HEK293 (cell line): Measurements from ENCODE around the gene RARRES2.

Experiments
- CTCF ChIA-PET: fragments of 350-600 bp; formaldehyde crosslinking; extraction: SDS; loops from one replicate; lab custom pipeline; 2021; ENCODE audit warnings: antibody characterized with exemption; lab: Yijun Ruan, JAX
- POLR2A ChIA-PET: fragments of 300-600 bp; formaldehyde crosslinking; extraction: SDS; loops from one replicate; lab custom pipeline; 2020; ENCODE audit warnings: antibody characterized with exemption, inconsistent platforms; lab: Yijun Ruan, JAX
- H3K27ac ChIP-seq: fragments of 200-500 bp; sonication (Bioruptor generic); 2 replicates; pipeline ENCODE4 v1.5.1; 2014; ENCODE audit warnings: low read depth, low read length, control low read depth, inconsistent platforms; ENCODE audit errors: extremely low read depth
- H3K36me3 ChIP-seq, 2 experiments: fragments of 200-500 bp in 1 of 2; sonication (Bioruptor generic) in 1 of 2; 1 replicate in 1 of 2; 2 replicates in 1 of 2; pipeline ENCODE4 v1.5.1; 2014 to 2017; ENCODE audit warnings: inconsistent platforms in 2 of 2, low read length in 2 of 2; ENCODE audit not compliant: control insufficient read depth in 2 of 2, insufficient read depth in 1 of 2
- H3K4me1 ChIP-seq: fragments of 200-500 bp; sonication (Bioruptor generic); 2 replicates; pipeline ENCODE4 v1.5.1; 2014; ENCODE audit warnings: mild to moderate bottlenecking, low read length, inconsistent platforms; ENCODE audit not compliant: control insufficient read depth, insufficient read depth
- H3K4me3 ChIP-seq: 2 replicates; pipeline ENCODE4 v1.5.1; 2011; ENCODE audit warnings: low read depth, mild to moderate bottlenecking, control low read depth, low read length, moderate library complexity
- H3K9me3 ChIP-seq: fragments of 200-500 bp; sonication (Bioruptor generic); 2 replicates; pipeline ENCODE4 v1.5.1; 2014; ENCODE audit warnings: low read depth, low read length, inconsistent platforms; ENCODE audit not compliant: control insufficient read depth, insufficient read depth
- BCL11B ChIP-seq: fragments of 450-650 bp; formaldehyde crosslinking; IDR thresholded peaks from 2 replicates; pipeline ENCODE4 v1.5.1; 2016; ENCODE audit warnings: low read depth, missing biosample characterization, missing genetic modification characterization
- BCL6B ChIP-seq: fragments of 450-650 bp; formaldehyde crosslinking; IDR thresholded peaks from 2 replicates; pipeline ENCODE4 v1.5.1; 2017; ENCODE audit warnings: missing biosample characterization, missing genetic modification characterization
- GLI2 ChIP-seq: fragments of 450-650 bp; formaldehyde crosslinking; IDR thresholded peaks from 2 replicates; pipeline ENCODE4; 2017; ENCODE audit warnings: missing biosample characterization, missing genetic modification characterization, low read depth, borderline replicate concordance
- OSR2 ChIP-seq: fragments of 450-650 bp; formaldehyde crosslinking; IDR thresholded peaks from 2 replicates; pipeline ENCODE4 v1.5.1; 2016; ENCODE audit warnings: missing biosample characterization, missing genetic modification characterization
- RBAK ChIP-seq: fragments of 450-650 bp; formaldehyde crosslinking; IDR thresholded peaks from 2 replicates; pipeline ENCODE4 v1.5.1; 2016; ENCODE audit warnings: missing biosample characterization, missing genetic modification characterization
- TSHZ1 ChIP-seq: fragments of 450-650 bp; formaldehyde crosslinking; IDR thresholded peaks from 2 replicates; pipeline ENCODE4 v1.5.1; 2016; ENCODE audit warnings: missing biosample characterization, missing genetic modification characterization, borderline replicate concordance
- YY2 ChIP-seq: fragments of 450-650 bp; formaldehyde crosslinking; IDR thresholded peaks from 2 replicates; pipeline ENCODE4 v1.5.1; 2016; ENCODE audit warnings: missing biosample characterization, missing genetic modification characterization
- ZBTB7A ChIP-seq: fragments of 450-650 bp; formaldehyde crosslinking; IDR thresholded peaks from 2 replicates; pipeline ENCODE4 v1.5.1; 2016; ENCODE audit warnings: low read depth, missing biosample characterization, missing genetic modification characterization
- ZFP69B ChIP-seq: fragments of 450-650 bp; formaldehyde crosslinking; IDR thresholded peaks from 2 replicates; pipeline ENCODE4 v1.5.1; 2016; ENCODE audit warnings: missing biosample characterization, missing genetic modification characterization
- ZNF121 ChIP-seq: fragments of 450-650 bp; formaldehyde crosslinking; IDR thresholded peaks from 2 replicates; pipeline ENCODE4 v1.5.1; 2016; ENCODE audit warnings: missing biosample characterization, missing genetic modification characterization
- ZNF23 ChIP-seq: fragments of 450-650 bp; formaldehyde crosslinking; IDR thresholded peaks from 2 replicates; pipeline ENCODE4 v1.5.1; 2016; ENCODE audit warnings: missing biosample characterization, missing genetic modification characterization, borderline replicate concordance
- ZNF248 ChIP-seq: fragments of 450-650 bp; formaldehyde crosslinking; IDR thresholded peaks from 2 replicates; pipeline ENCODE4 v1.5.1; 2017; ENCODE audit warnings: missing biosample characterization, missing genetic modification characterization
- ZNF341 ChIP-seq: fragments of 450-650 bp; formaldehyde crosslinking; IDR thresholded peaks from 2 replicates; pipeline ENCODE4; 2016; ENCODE audit warnings: low read depth, missing biosample characterization, missing genetic modification characterization
- ZNF473 ChIP-seq: fragments of 450-650 bp; formaldehyde crosslinking; IDR thresholded peaks from 2 replicates; pipeline ENCODE4 v1.5.1; 2017; ENCODE audit warnings: missing biosample characterization, missing genetic modification characterization
- ZNF530 ChIP-seq: fragments of 450-650 bp; formaldehyde crosslinking; IDR thresholded peaks from 2 replicates; pipeline ENCODE4 v1.5.1; 2016; ENCODE audit warnings: low read depth, missing biosample characterization, missing genetic modification characterization
- ZNF560 ChIP-seq: fragments of 450-650 bp; formaldehyde crosslinking; IDR thresholded peaks from 2 replicates; pipeline ENCODE4 v1.5.1; 2017; ENCODE audit warnings: missing biosample characterization, missing genetic modification characterization, borderline replicate concordance
- ZNF571 ChIP-seq: fragments of 450-650 bp; formaldehyde crosslinking; IDR thresholded peaks from 2 replicates; pipeline ENCODE4 v1.5.0; 2017; ENCODE audit warnings: missing biosample characterization, missing genetic modification characterization
- ZNF596 ChIP-seq: fragments of 450-650 bp; IDR thresholded peaks from 2 replicates; pipeline ENCODE4 v1.5.0; 2018; ENCODE audit warnings: missing biosample characterization, mild to moderate bottlenecking, missing genetic modification characterization, moderate library complexity
- ZNF610 ChIP-seq: fragments of 450-650 bp; formaldehyde crosslinking; IDR thresholded peaks from 2 replicates; pipeline ENCODE4 v1.5.1; 2016; ENCODE audit warnings: missing biosample characterization, missing genetic modification characterization, borderline replicate concordance
- ZNF624 ChIP-seq: fragments of 450-650 bp; formaldehyde crosslinking; IDR thresholded peaks from 2 replicates; pipeline ENCODE4 v1.5.1; 2017; ENCODE audit warnings: missing biosample characterization, missing genetic modification characterization
- ZNF704 ChIP-seq: fragments of 450-650 bp; formaldehyde crosslinking; IDR thresholded peaks from 2 replicates; pipeline ENCODE4 v1.5.1; 2016; ENCODE audit warnings: missing biosample characterization, missing genetic modification characterization
- ZNF837 ChIP-seq: fragments of 450-650 bp; formaldehyde crosslinking; IDR thresholded peaks from 2 replicates; pipeline ENCODE4 v1.5.1; 2016; ENCODE audit warnings: missing biosample characterization, missing genetic modification characterization
- ZSCAN5A ChIP-seq: fragments of 450-650 bp; formaldehyde crosslinking; IDR thresholded peaks from 2 replicates; pipeline ENCODE4 v1.5.1; 2016; ENCODE audit warnings: missing biosample characterization, missing genetic modification characterization
- TF ChIP-seq, protein P1 (sequence below): fragments of 450-650 bp; formaldehyde crosslinking; IDR thresholded peaks from 2 replicates; pipeline ENCODE4 v1.5.1; 2016; ENCODE audit warnings: missing biosample characterization, missing genetic modification characterization, low read depth
- TF ChIP-seq, protein P2 (sequence below): fragments of 450-650 bp; formaldehyde crosslinking; IDR thresholded peaks from 2 replicates; pipeline ENCODE4 v1.5.1; 2016; ENCODE audit warnings: missing biosample characterization, missing genetic modification characterization

Gene RARRES2

GRCh38 chr7:150311711-150312110 lies 29.7 kb downstream of the RARRES2 start:
- Histone ChIP-seq H3K4me1 (no peaks in the 10 kb centered on the region), H3K27ac (no peak overlapping the region), H3K9me3 (no peaks in the 10 kb centered on the region), H3K36me3 (no peaks in the 10 kb centered on the region)
- POLR2A ChIA-PET = no interaction called here
- TF ChIP-seq ZNF560 (tag by site-specific recombination) (no peak), ZFP69B (tag by site-specific recombination) (no peak), OSR2 (tag by site-specific recombination) (no peak), ZNF837 (tag by site-specific recombination) (no peak), ZNF121 (tag by site-specific recombination) (no peak), ZNF610 (no peak), ZNF596 (tag by site-specific recombination) (no peak), TSHZ1 (tag by site-specific recombination) (no peak), ZBTB7A (tag by site-specific recombination) (no peak), ZNF341 (no peak), RBAK (tag by site-specific recombination) (no peak), GLI2 (no peak), ZNF571 (tag by site-specific recombination) (no peak), ZNF624 (tag by site-specific recombination) (no peak), BCL11B (tag by site-specific recombination) (no peak)
- TF ChIP-seq, protein P1, sequence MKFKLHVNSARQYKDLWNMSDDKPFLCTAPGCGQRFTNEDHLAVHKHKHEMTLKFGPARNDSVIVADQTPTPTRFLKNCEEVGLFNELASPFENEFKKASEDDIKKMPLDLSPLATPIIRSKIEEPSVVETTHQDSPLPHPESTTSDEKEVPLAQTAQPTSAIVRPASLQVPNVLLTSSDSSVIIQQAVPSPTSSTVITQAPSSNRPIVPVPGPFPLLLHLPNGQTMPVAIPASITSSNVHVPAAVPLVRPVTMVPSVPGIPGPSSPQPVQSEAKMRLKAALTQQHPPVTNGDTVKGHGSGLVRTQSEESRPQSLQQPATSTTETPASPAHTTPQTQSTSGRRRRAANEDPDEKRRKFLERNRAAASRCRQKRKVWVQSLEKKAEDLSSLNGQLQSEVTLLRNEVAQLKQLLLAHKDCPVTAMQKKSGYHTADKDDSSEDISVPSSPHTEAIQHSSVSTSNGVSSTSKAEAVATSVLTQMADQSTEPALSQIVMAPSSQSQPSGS (tag by site-specific recombination) = no peak
- TF ChIP-seq, all 188 proteins: peak for 0
- no peak overlapping the region for H3K4me3 ChIP-seq
- CTCF ChIA-PET = no interaction called here

DNA sequence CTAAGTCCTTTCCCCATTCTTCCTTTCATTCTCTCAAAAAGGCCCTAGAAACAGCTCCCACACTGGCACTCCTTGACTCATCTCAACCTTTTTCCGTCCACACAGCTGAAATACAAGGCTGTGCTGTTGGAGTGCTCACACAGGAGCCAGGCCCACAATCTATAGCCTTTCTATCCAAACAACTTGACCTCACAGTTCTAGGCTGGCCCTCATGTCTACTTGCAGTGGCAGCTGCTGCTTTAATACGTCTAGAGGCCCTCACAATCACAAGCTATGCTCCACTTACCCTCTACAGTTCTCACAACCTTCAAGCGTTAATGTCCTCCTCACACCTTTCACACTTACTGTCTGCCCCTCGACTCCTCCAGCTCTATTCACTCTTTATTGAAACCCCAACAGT lies 30.3 kb downstream of the RARRES2 start:
- CTCF ChIA-PET = no interaction called here
- H3K36me3 ChIP-seq = no peaks in the 10 kb centered on the region
- TF ChIP-seq ZNF473 (tag by site-specific recombination) (no peak), BCL6B (tag by site-specific recombination) (no peak), GLI2 (no peak), ZSCAN5A (tag by site-specific recombination) (no peak), YY2 (tag by site-specific recombination) (no peak), ZNF530 (tag by site-specific recombination) (no peak), ZNF704 (tag by site-specific recombination) (no peak), ZNF248 (tag by site-specific recombination) (no peak), ZNF23 (tag by site-specific recombination) (no peak)
- TF ChIP-seq, protein P2, sequence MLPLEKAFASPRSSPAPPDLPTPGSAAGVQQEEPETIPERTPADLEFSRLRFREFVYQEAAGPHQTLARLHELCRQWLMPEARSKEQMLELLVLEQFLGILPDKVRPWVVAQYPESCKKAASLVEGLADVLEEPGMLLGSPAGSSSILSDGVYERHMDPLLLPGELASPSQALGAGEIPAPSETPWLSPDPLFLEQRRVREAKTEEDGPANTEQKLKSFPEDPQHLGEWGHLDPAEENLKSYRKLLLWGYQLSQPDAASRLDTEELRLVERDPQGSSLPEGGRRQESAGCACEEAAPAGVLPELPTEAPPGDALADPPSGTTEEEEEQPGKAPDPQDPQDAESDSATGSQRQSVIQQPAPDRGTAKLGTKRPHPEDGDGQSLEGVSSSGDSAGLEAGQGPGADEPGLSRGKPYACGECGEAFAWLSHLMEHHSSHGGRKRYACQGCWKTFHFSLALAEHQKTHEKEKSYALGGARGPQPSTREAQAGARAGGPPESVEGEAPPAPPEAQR (tag by site-specific recombination) = no peak
- H3K9me3 ChIP-seq = no peaks in the 10 kb centered on the region
- H3K4me1 ChIP-seq = no peaks in the 10 kb centered on the region
- POLR2A ChIA-PET = no interaction called here
- no peak overlapping the region for H3K4me3 ChIP-seq
- no peak overlapping the region for H3K27ac ChIP-seq
